Measurements from ENCODE around the gene DUOX2. TPM values are rescaled to one million over a fixed set of nuclear protein-coding genes. Genes with fewer than 3 reads are reported as not detected.

DUOX2 gene
- total and polyA plus RNA-seq, 2 donors from 2014 or later = 0.26 to 0.28 TPM

- intact Hi-C loops (cut with DNase I) = no loop called here
- Histone ChIP-seq H3K4me1 (ENCODE audit: control insufficient read depth in 2 of 3, insufficient read depth in 2 of 3, low read depth in 1 of 3, low read length in 3 of 3) (no peaks in the 10 kb centered on the region), H3K27me3 (ENCODE audit: control insufficient read depth, insufficient read depth, low read length) (no peaks in the 10 kb centered on the region), H3K9ac (ENCODE audit: low read length in 3 of 3) (no peak overlapping the region), H3K36me3 (ENCODE audit: control insufficient read depth in 2 of 3, insufficient read depth in 3 of 3, low read length in 3 of 3) (no peaks in the 10 kb centered on the region), H3K4me3 (ENCODE audit: low read length in 3 of 3) (no peak overlapping the region), H3K9me3 (ENCODE audit: control insufficient read depth in 2 of 3, insufficient read depth in 1 of 3, low read length in 3 of 3) (no peaks in the 10 kb centered on the region), H3K27ac (ENCODE audit: low read depth in 2 of 2, low read length in 2 of 2) (no peak overlapping the region)
- DNase-seq = no peak
- TF ChIP-seq CTCF (IDR thresholded peaks at IDR 0.05; ENCODE audit: borderline replicate concordance, extremely low read depth, insufficient read depth) = no peak
- no peak for FAIRE-seq
Observed at GRCh38 chr15:45143056-45143455, 29.1 kb upstream of the DUOX2 start.

GRCh38 chr15:45141386-45141785 lies 27.4 kb upstream of the DUOX2 start:
- no peak overlapping the region for H3K4me3 ChIP-seq (ENCODE audit: low read length in 3 of 3)
- DNase-seq (no peak), FAIRE-seq (no peak)
- no peaks in the 10 kb centered on the region for H3K4me1 ChIP-seq (ENCODE audit: control insufficient read depth in 2 of 3, insufficient read depth in 2 of 3, low read depth in 1 of 3, low read length in 3 of 3)
- peaks cover 2% of the 10 kb centered on the region for H3K27me3 ChIP-seq (ENCODE audit: control insufficient read depth, insufficient read depth, low read length)
- no peaks in the 10 kb centered on the region for H3K9me3 ChIP-seq (ENCODE audit: control insufficient read depth in 2 of 3, insufficient read depth in 1 of 3, low read length in 3 of 3)
- H3K27ac ChIP-seq (ENCODE audit: low read depth in 2 of 2, low read length in 2 of 2) = no peak overlapping the region
- TF ChIP-seq CTCF (IDR thresholded peaks at IDR 0.05; ENCODE audit: borderline replicate concordance, extremely low read depth, insufficient read depth) = no peak
- no peaks in the 10 kb centered on the region for H3K36me3 ChIP-seq (ENCODE audit: control insufficient read depth in 2 of 3, insufficient read depth in 3 of 3, low read length in 3 of 3)
- H3K9ac ChIP-seq (ENCODE audit: low read length in 3 of 3) = no peak overlapping the region
- intact Hi-C loops (cut with DNase I) = no loop called here

GRCh38 chr15:45140557-45141250 lies 26.7 kb upstream of the DUOX2 start:
- H3K27ac ChIP-seq (ENCODE audit: low read depth in 2 of 2, low read length in 2 of 2) = no peak overlapping the region
- no peaks in the 10 kb centered on the region for H3K9me3 ChIP-seq (ENCODE audit: control insufficient read depth in 2 of 3, insufficient read depth in 1 of 3, low read length in 3 of 3)
- intact Hi-C loops (cut with DNase I) = no loop called here
- no peak for FAIRE-seq
- H3K9ac ChIP-seq (ENCODE audit: low read length in 3 of 3) = no peak overlapping the region
- no peak for DNase-seq
- H3K27me3 ChIP-seq (ENCODE audit: control insufficient read depth, insufficient read depth, low read length) = peaks cover 4% of the 10 kb centered on the region
- no peak overlapping the region for H3K4me3 ChIP-seq (ENCODE audit: low read length in 3 of 3)
- H3K36me3 ChIP-seq (ENCODE audit: control insufficient read depth in 2 of 3, insufficient read depth in 3 of 3, low read length in 3 of 3) = no peaks in the 10 kb centered on the region
- no peaks in the 10 kb centered on the region for H3K4me1 ChIP-seq (ENCODE audit: control insufficient read depth in 2 of 3, insufficient read depth in 2 of 3, low read depth in 1 of 3, low read length in 3 of 3)
- no peak for TF ChIP-seq CTCF (IDR thresholded peaks at IDR 0.05; ENCODE audit: borderline replicate concordance, extremely low read depth, insufficient read depth)

GRCh38 chr15:45139770-45140169 lies 25.8 kb upstream of the DUOX2 start:
- peaks cover 0 to 3% (median 0%) of the 10 kb centered on the region in 3 donors for H3K4me1 ChIP-seq (ENCODE audit: control insufficient read depth in 2 of 3, insufficient read depth in 2 of 3, low read depth in 1 of 3, low read length in 3 of 3)
- no peak overlapping the region for H3K9ac ChIP-seq (ENCODE audit: low read length in 3 of 3)
- H3K36me3 ChIP-seq (ENCODE audit: control insufficient read depth in 2 of 3, insufficient read depth in 3 of 3, low read length in 3 of 3) = no peaks in the 10 kb centered on the region
- H3K27ac ChIP-seq (ENCODE audit: low read depth in 2 of 2, low read length in 2 of 2) = no peak overlapping the region
- no peaks in the 10 kb centered on the region for H3K9me3 ChIP-seq (ENCODE audit: control insufficient read depth in 2 of 3, insufficient read depth in 1 of 3, low read length in 3 of 3)
- intact Hi-C loops (cut with DNase I) = no loop called here
- peaks cover 4% of the 10 kb centered on the region for H3K27me3 ChIP-seq (ENCODE audit: control insufficient read depth, insufficient read depth, low read length)
- no peak for FAIRE-seq
- no peak for TF ChIP-seq CTCF (IDR thresholded peaks at IDR 0.05; ENCODE audit: borderline replicate concordance, extremely low read depth, insufficient read depth)
- no peak for DNase-seq
- no peak overlapping the region for H3K4me3 ChIP-seq (ENCODE audit: low read length in 3 of 3)

Measured in kidney (tissue), 14 donors.